Adrenal gland (tissue), 12 donors: ENCODE measurements around the gene TLL1. TPM values are rescaled to one million over a fixed set of nuclear protein-coding genes. Genes with fewer than 3 reads are reported as not detected.

Experiments used
- DNase-seq, 7 donors: peaks; one replicate each; pipeline ENCODE4 v3.0.0-alpha.2; 2019 to 2020
- H3K27ac ChIP-seq, 5 donors: fragments of 200-600 bp; sonication (generic) in 4 of 5; 1 replicate in 3 of 5; 2 replicates in 2 of 5; pipeline versions ENCODE4 v1.5.1 to v1.8.0; 2016 to 2020; ENCODE audit warnings: mild to moderate bottlenecking in 1 of 5
- H3K27me3 ChIP-seq: fragments of 200-600 bp; 2 replicates; pipeline ENCODE4 v1.8.0; 2021
- H3K36me3 ChIP-seq, 2 donors: fragments of 200-600 bp; replicated peaks in 1 of 2; 1 replicate in 1 of 2; 2 replicates in 1 of 2; pipeline versions ENCODE4 v1.5.1 to v1.8.0; 2018 to 2022
- H3K4me1 ChIP-seq, 2 donors: fragments of 200-600 bp; replicated peaks in 1 of 2; 1 replicate in 1 of 2; 2 replicates in 1 of 2; pipeline versions ENCODE4 v1.5.1 to v1.8.0; 2018 to 2021
- H3K4me3 ChIP-seq, 4 donors: fragments of 200-600 bp; sonication (generic) in 3 of 4; one replicate each; pipeline ENCODE4 v1.5.1; 2016 to 2018
- H3K9me3 ChIP-seq, 3 donors: fragments of 200-600 bp; sonication (generic) in 1 of 3; replicated peaks in 1 of 3; 1 replicate in 2 of 3; 2 replicates in 1 of 3; pipeline versions ENCODE4 v1.5.1 to v1.8.0; 2016 to 2021
- POLR2A ChIP-seq, 2 donors: fragments of 450-650 bp; IDR thresholded peaks; one replicate each; pipeline ENCODE4 v1.6.1; 2017; ENCODE audit warnings: antibody characterized with exemption in 2 of 2, mild to moderate bottlenecking in 2 of 2, moderate library complexity in 1 of 2
- WGBS, 4 donors: extraction: QIAGEN DNeasy Blood & Tissue Kit in 2 of 4; methylation state at CpG; one replicate each; pipeline versions ENCODE4 v1.1.5 to v1.1.7; 2013 to 2017; 5-methylcytosine and 5-hydroxymethylcytosine counted together
- intact Hi-C, 2 donors: fragments of 100-400 bp; cut with DNase I; formaldehyde crosslinking; loops; one replicate each; pipeline versions ENCODE4 v1.14.1 to v1.15.0; 2022 to 2023
- polyA plus RNA-seq, 3 donors: library from polyadenylated mRNA; stranded (reverse); fragments of 200-250 nt in 2 of 3; fragments of 350-450 nt in 1 of 3; fragmentation: Illumina TruSeq in 1 of 3; extraction: RNeasy Lipid Tissue Mini Kit (QIAGEN cat#74804) in 1 of 3; gene quantifications; one replicate each; pipeline ENCODE4 v1.2.3, GENCODE V29; 2013 to 2014
- total RNA-seq, 9 donors: library from RNA; depleted of rRNA in 4 of 9; stranded (reverse); fragments of >200 nt in 4 of 9; fragments of 120-200 nt in 1 of 9; fragmentation: NEBNext Ultra II Directional in 1 of 9; extraction: Animal tissue kit (Norgen Biotek cat#: 25700) in 1 of 9; gene quantifications; one replicate each; pipeline versions ENCODE4 v1.1.0 to v1.2.4, GENCODE V29; 2013 to 2023
- TF ChIP-seq, protein P1 (sequence below), 6 experiments: fragments of 450-650 bp in 4 of 6; fragments of 200-600 bp in 2 of 6; sonication (generic) in 1 of 6; IDR thresholded peaks; 1 replicate in 5 of 6; 2 replicates in 1 of 6; pipeline versions ENCODE4 v1.5.1 to v1.8.0; 2016 to 2021; ENCODE audit warnings: antibody characterized with exemption in 6 of 6, mild to moderate bottlenecking in 2 of 6, moderate library complexity in 1 of 6
- donor health status: healthy with polysubstance abuse.
- donor health status: Bipolar disorder and iron deficiency.
- donor health status: DM: yes; HTN: yes; CAD: no.
- donor health status: DM: no; HTN: no; CAD: no.
- donor health status: DM: no; HTN: no; CAD: no.
- donor health status: DM: yes; HTN: yes; CAD: no.

TLL1 gene
- total and polyA plus RNA-seq, 12 donors, result 1.00 to 12.7 (median 2.1) TPM

GRCh38 chr4:166121897-166122296, 248.9 kb downstream of the TLL1 start:
- no peaks in the 10 kb centered on the region for H3K9me3 ChIP-seq
- no peak overlapping the region for H3K4me3 ChIP-seq
- no peak overlapping the region for H3K27ac ChIP-seq
- no peaks in the 10 kb centered on the region for H3K27me3 ChIP-seq
- no peaks in the 10 kb centered on the region for H3K36me3 ChIP-seq
- TF ChIP-seq, protein P1, sequence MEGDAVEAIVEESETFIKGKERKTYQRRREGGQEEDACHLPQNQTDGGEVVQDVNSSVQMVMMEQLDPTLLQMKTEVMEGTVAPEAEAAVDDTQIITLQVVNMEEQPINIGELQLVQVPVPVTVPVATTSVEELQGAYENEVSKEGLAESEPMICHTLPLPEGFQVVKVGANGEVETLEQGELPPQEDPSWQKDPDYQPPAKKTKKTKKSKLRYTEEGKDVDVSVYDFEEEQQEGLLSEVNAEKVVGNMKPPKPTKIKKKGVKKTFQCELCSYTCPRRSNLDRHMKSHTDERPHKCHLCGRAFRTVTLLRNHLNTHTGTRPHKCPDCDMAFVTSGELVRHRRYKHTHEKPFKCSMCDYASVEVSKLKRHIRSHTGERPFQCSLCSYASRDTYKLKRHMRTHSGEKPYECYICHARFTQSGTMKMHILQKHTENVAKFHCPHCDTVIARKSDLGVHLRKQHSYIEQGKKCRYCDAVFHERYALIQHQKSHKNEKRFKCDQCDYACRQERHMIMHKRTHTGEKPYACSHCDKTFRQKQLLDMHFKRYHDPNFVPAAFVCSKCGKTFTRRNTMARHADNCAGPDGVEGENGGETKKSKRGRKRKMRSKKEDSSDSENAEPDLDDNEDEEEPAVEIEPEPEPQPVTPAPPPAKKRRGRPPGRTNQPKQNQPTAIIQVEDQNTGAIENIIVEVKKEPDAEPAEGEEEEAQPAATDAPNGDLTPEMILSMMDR (IDR thresholded peaks at IDR 0.05), result no peak
- no peak for DNase-seq
- intact Hi-C loops, result no loop called here
- no peaks in the 10 kb centered on the region for H3K4me1 ChIP-seq
- 34 to 52% (median 52%) methylated on average over 3 of the region's 3 CpGs for WGBS, 4 donors

GRCh38 chr4:166123546-166123945, 250.5 kb downstream of the TLL1 start:
- no peak for TF ChIP-seq POLR2A (IDR thresholded peaks at IDR 0.05)
- TF ChIP-seq, protein P1 (IDR thresholded peaks at IDR 0.05), result no peak
- H3K4me3 ChIP-seq, result no peak overlapping the region
- H3K9me3 ChIP-seq, result no peaks in the 10 kb centered on the region
- DNase-seq, result no peak
- H3K27ac ChIP-seq, result no peak overlapping the region
- H3K4me1 ChIP-seq, result no peaks in the 10 kb centered on the region
- intact Hi-C loops, result no loop called here
- H3K36me3 ChIP-seq, result no peaks in the 10 kb centered on the region
- no peaks in the 10 kb centered on the region for H3K27me3 ChIP-seq

DNA sequence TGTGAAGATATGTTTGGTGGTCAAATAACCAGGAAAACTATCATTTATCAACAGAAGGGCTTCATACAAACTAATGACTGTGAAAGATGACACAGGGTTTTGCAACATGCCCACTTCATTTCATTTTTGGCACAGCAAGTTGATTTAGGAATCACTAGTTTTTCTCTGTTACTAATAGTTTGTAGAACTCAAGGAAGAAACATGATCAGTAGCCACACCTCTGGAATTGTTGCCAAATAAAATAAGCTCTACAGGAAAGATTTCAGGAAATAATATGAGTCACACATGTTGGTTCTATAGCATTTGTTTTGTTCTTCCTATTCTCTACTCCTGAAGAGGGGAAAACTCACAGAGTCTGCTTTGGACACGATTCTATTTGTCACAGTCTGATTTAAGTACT, 255.4 kb downstream of the TLL1 start:
- no peak overlapping the region for H3K27ac ChIP-seq
- intact Hi-C loops, result no loop called here
- H3K4me3 ChIP-seq, result no peak overlapping the region
- no peaks in the 10 kb centered on the region for H3K36me3 ChIP-seq
- WGBS, 4 donors, result 38 to 59% (median 44%) methylated on average over 1 of the region's 1 CpG
- TF ChIP-seq, protein P1 (IDR thresholded peaks at IDR 0.05), result no peak
- no peak for TF ChIP-seq POLR2A (IDR thresholded peaks at IDR 0.05)
- no peaks in the 10 kb centered on the region for H3K9me3 ChIP-seq
- no peaks in the 10 kb centered on the region for H3K4me1 ChIP-seq
- DNase-seq, result no peak
- H3K27me3 ChIP-seq, result no peaks in the 10 kb centered on the region

DNA sequence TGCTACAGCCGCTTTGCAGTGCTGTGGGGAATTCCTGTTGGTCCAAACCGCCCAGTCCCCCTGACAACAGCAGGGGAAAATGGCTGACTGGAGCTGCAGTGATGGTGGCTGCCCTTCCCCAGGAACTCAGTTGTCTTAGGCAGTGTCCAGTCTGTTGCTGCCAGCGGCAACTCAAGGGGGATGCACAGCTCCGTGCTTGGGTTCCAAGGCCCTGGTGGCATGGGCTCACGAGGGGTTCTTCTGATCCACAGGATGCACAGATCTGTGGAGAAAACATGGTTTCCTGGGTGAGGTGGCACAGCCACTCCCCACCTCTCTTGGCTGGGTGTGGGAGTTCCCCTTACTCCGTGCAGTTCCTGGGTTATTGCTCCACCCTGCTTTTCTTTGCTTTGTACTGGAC, 261.2 kb downstream of the TLL1 start:
- Histone ChIP-seq H3K27ac (no peak overlapping the region), H3K4me1 (no peaks in the 10 kb centered on the region), H3K36me3 (no peaks in the 10 kb centered on the region), H3K4me3 (no peak overlapping the region), H3K9me3 (no peaks in the 10 kb centered on the region), H3K27me3 (no peaks in the 10 kb centered on the region)
- 56 to 73% (median 63%) methylated on average over 2 to 6 of the region's 6 CpGs for WGBS, 4 donors
- TF ChIP-seq, protein P1 (IDR thresholded peaks at IDR 0.05), result no peak
- no peak for TF ChIP-seq POLR2A (IDR thresholded peaks at IDR 0.05)
- intact Hi-C loops, result no loop called here
- DNase-seq, result no peak
